ENCODE results near the gene HK2.
"Not testable (repeated sequence)": the region's sequence is repeated elsewhere in the genome, so short reads cannot be mapped to it uniquely, and the experiment has no call there.

Gene HK2

GRCh38 chr2:74835831-74836674 is 2.1 kb downstream of the HK2 start:
- DNase-seq: peak; percentile 47

GRCh38 chr2:74836675-74837401 is 2.9 kb downstream of the HK2 start:
- DNase-seq: no peak

GRCh38 chr2:74841641-74842040 is 7.7 kb downstream of the HK2 start:
- no peak for DNase-seq

GRCh38 chr2:74843433-74843832 is 9.5 kb downstream of the HK2 start:
- no peak for DNase-seq

- no peak for DNase-seq
Observed at GRCh38 chr2:74843899-74844298, 10.0 kb downstream of the HK2 start.

GRCh38 chr2:74844752-74845151 is 10.8 kb downstream of the HK2 start:
- DNase-seq: no peak

GRCh38 chr2:74845217-74845751 is 11.4 kb downstream of the HK2 start:
- peak; percentile 16 for DNase-seq

GRCh38 chr2:74845991-74846390 is 12.1 kb downstream of the HK2 start:
- no peak for DNase-seq

GRCh38 chr2:74846481-74846880 is 12.6 kb downstream of the HK2 start:
- DNase-seq: no peak

- DNase-seq: no peak
Observed at GRCh38 chr2:74847070-74847858, 13.3 kb downstream of the HK2 start.

- DNase-seq: no peak
Observed at GRCh38 chr2:74849228-74849892, 15.4 kb downstream of the HK2 start.

GRCh38 chr2:74850496-74851190 is 16.7 kb downstream of the HK2 start:
- no peak for DNase-seq

GRCh38 chr2:74851191-74851566 is 17.3 kb downstream of the HK2 start:
- DNase-seq: no peak

- DNase-seq: not testable (repeated sequence)
Observed at GRCh38 chr2:74853360-74853759, 19.4 kb downstream of the HK2 start.

GRCh38 chr2:74854401-74854800 is 20.5 kb downstream of the HK2 start:
- DNase-seq: no peak

GRCh38 chr2:74855114-74855707 is 21.3 kb downstream of the HK2 start:
- DNase-seq: not testable (repeated sequence)

- DNase-seq: no peak
Observed at GRCh38 chr2:74856004-74856578, 22.2 kb downstream of the HK2 start.

- no peak for DNase-seq
Observed at GRCh38 chr2:74856599-74856998, 22.7 kb downstream of the HK2 start.

- no peak for DNase-seq
Observed at GRCh38 chr2:74857215-74857614, 23.3 kb downstream of the HK2 start.

- no peak for DNase-seq
Observed at GRCh38 chr2:74857725-74858124, 23.8 kb downstream of the HK2 start.

GRCh38 chr2:74858281-74858680 is 24.4 kb downstream of the HK2 start:
- DNase-seq: no peak
